ENCODE measurements around the gene ZFTA.

The ZFTA gene

GRCh38 chr11:63761188-63761587 lies 7.4 kb downstream of the ZFTA start:
- no peak for ATAC-seq

GRCh38 chr11:63760487-63761079 lies 8.0 kb downstream of the ZFTA start:
- ATAC-seq, result no peak
- TF ChIP-seq ZFP3 (CRISPR knock-in tag; IDR thresholded peaks at IDR 0.05) (no peak), BACH2 (CRISPR knock-in tag; IDR thresholded peaks at IDR 0.05; ENCODE audit: borderline replicate concordance) (no peak), POU6F1 (CRISPR knock-in tag; IDR thresholded peaks at IDR 0.05; ENCODE audit: borderline replicate concordance, low read depth) (no peak), OSR1 (CRISPR knock-in tag; IDR thresholded peaks at IDR 0.05) (no peak), TCF4 (CRISPR knock-in tag; IDR thresholded peaks at IDR 0.05; ENCODE audit: borderline replicate concordance) (no peak), SNAI2 (CRISPR knock-in tag; IDR thresholded peaks at IDR 0.05) (no peak), RARB (CRISPR knock-in tag; IDR thresholded peaks at IDR 0.05) (no peak), CSRNP3 (CRISPR knock-in tag; IDR thresholded peaks at IDR 0.05) (no peak)

More at GRCh38 chr11:63761188-63761587, 7.4 kb downstream of the ZFTA start:
- no peak for TF ChIP-seq TCF4 (CRISPR knock-in tag; IDR thresholded peaks at IDR 0.05; ENCODE audit: borderline replicate concordance)
- TF ChIP-seq ZNF70 (CRISPR knock-in tag; IDR thresholded peaks at IDR 0.05), result no peak
- TF ChIP-seq TOX (CRISPR knock-in tag; IDR thresholded peaks at IDR 0.05; ENCODE audit: borderline replicate concordance), result no peak

GRCh38 chr11:63756919-63757761 lies 11.4 kb downstream of the ZFTA start:
- TF ChIP-seq ESRRG (CRISPR knock-in tag; IDR thresholded peaks at IDR 0.05) (no peak), BACH2 (CRISPR knock-in tag; IDR thresholded peaks at IDR 0.05; ENCODE audit: borderline replicate concordance) (no peak), CSRNP3 (CRISPR knock-in tag; IDR thresholded peaks at IDR 0.05) (no peak), ZFP3 (CRISPR knock-in tag; IDR thresholded peaks at IDR 0.05) (no peak), PPARA (CRISPR knock-in tag; IDR thresholded peaks at IDR 0.05; ENCODE audit: borderline replicate concordance) (no peak), ZNF8 (CRISPR knock-in tag; IDR thresholded peaks at IDR 0.05) (no peak), TCF4 (CRISPR knock-in tag; IDR thresholded peaks at IDR 0.05; ENCODE audit: borderline replicate concordance) (no peak), ZC3H10 (CRISPR knock-in tag; IDR thresholded peaks at IDR 0.05) (no peak), ISL1 (CRISPR knock-in tag; IDR thresholded peaks at IDR 0.05) (no peak)
- ATAC-seq, result no peak

- no peak for ATAC-seq
- no peak for TF ChIP-seq ZNF70 (CRISPR knock-in tag; IDR thresholded peaks at IDR 0.05)
- no peak for TF ChIP-seq CSRNP3 (CRISPR knock-in tag; IDR thresholded peaks at IDR 0.05)
- no peak for TF ChIP-seq PATZ1 (CRISPR knock-in tag; IDR thresholded peaks at IDR 0.05; ENCODE audit: borderline replicate concordance)
- TF ChIP-seq ESRRG (CRISPR knock-in tag; IDR thresholded peaks at IDR 0.05), result no peak
- TF ChIP-seq POU6F1 (CRISPR knock-in tag; IDR thresholded peaks at IDR 0.05; ENCODE audit: borderline replicate concordance, low read depth), result no peak
- no peak for TF ChIP-seq TSHZ2 (CRISPR knock-in tag; IDR thresholded peaks at IDR 0.05)
- no peak for TF ChIP-seq CREB5 (CRISPR knock-in tag; IDR thresholded peaks at IDR 0.05; ENCODE audit: low read depth)
- no peak for TF ChIP-seq GLIS3 (CRISPR knock-in tag; IDR thresholded peaks at IDR 0.05)
- no peak for TF ChIP-seq TOX (CRISPR knock-in tag; IDR thresholded peaks at IDR 0.05; ENCODE audit: borderline replicate concordance)
- no peak for TF ChIP-seq ISL1 (CRISPR knock-in tag; IDR thresholded peaks at IDR 0.05)
Measured at GRCh38 chr11:63749624-63750023, 19.0 kb downstream of the ZFTA start.

Measured in SK-N-SH treated with all-trans-retinoic acid at 6 μM for 48 hours (cell line).